T-cell (primary cell): ENCODE measurements around the gene TNFRSF1B. TPM values are rescaled to one million over a fixed set of nuclear protein-coding genes. Genes with fewer than 3 reads are reported as not detected.

Experiments
- ATAC-seq, 4 experiments: fragments of 200-7000 bp in 3 of 4; fragments of 150-1000 bp in 1 of 4; cut with Tn5 transposase; replicated peaks in 1 of 4; 1 replicate in 3 of 4; 2 replicates in 1 of 4; pipeline ENCODE4 v1.10.0; 2021; ENCODE audit warnings: moderate library complexity in 3 of 4, mild to moderate bottlenecking in 2 of 4, moderate number of reproducible peaks in 1 of 4
- CTCF ChIA-PET, 2 donors: fragments of 300-600 bp; sonication (Branson Sonifier 250); formaldehyde crosslinking; loops; one replicate each; lab custom pipeline; 2022; ENCODE audit warnings: antibody characterized with exemption in 2 of 2; lab: Charles Lee
- POLR2A ChIA-PET, 2 donors: fragments of 300-600 bp; sonication (Branson Sonifier 250); formaldehyde crosslinking; loops; one replicate each; lab custom pipeline; 2022; ENCODE audit warnings: antibody characterized with exemption in 2 of 2; lab: Charles Lee
- DNase-seq, 35 experiments: peaks; one replicate each; pipeline versions ENCODE4 v3.0.0 to v3.0.0-alpha.2; 2013 to 2023
- H3K27ac ChIP-seq: one replicate; pipeline ENCODE4 v1.5.1; 2013; ENCODE audit warnings: low read length
- H3K27me3 ChIP-seq, 2 experiments: replicated peaks in 1 of 2; 1 replicate in 1 of 2; 2 replicates in 1 of 2; pipeline versions ENCODE4 v1.6.1 to v1.7.0; 2013; ENCODE audit warnings: low read length in 1 of 2, mixed read lengths in 1 of 2; ENCODE audit not compliant: control insufficient read depth in 2 of 2, insufficient read depth in 2 of 2; ENCODE audit errors: extremely low read depth in 1 of 2
- H3K36me3 ChIP-seq, 2 donors: 1 replicate in 1 of 2; 2 replicates in 1 of 2; pipeline versions ENCODE4 v1.6.1 to v1.7.0; 2013; ENCODE audit warnings: low read length in 1 of 2; ENCODE audit not compliant: control insufficient read depth in 2 of 2, insufficient read depth in 1 of 2; ENCODE audit errors: extremely low read depth in 1 of 2
- H3K4me1 ChIP-seq, 2 experiments: 1 replicate in 1 of 2; 2 replicates in 1 of 2; pipeline versions ENCODE4 v1.6.1 to v1.7.0; 2013; ENCODE audit warnings: low read length in 2 of 2, mixed read lengths in 1 of 2; ENCODE audit not compliant: insufficient read depth in 2 of 2, control insufficient read depth in 1 of 2; ENCODE audit errors: extremely low read depth in 1 of 2
- H3K4me3 ChIP-seq, 2 donors: 1 replicate in 1 of 2; 2 replicates in 1 of 2; pipeline versions ENCODE4 v1.5.1 to v1.7.0; 2013; ENCODE audit warnings: mild to moderate bottlenecking in 2 of 2, low read length in 1 of 2, moderate library complexity in 1 of 2; ENCODE audit not compliant: control insufficient read depth in 1 of 2; ENCODE audit errors: extremely low read depth in 1 of 2
- H3K9me3 ChIP-seq: 2 replicates; pipeline ENCODE4 v1.7.0; 2013
- H3K27ac Mint-ChIP-seq, 2 donors: one replicate each; pipeline ENCODE4 v1.8.0; 2020 to 2021; ENCODE audit warnings: mild to moderate bottlenecking in 2 of 2, mixed read lengths in 2 of 2
- H3K27me3 Mint-ChIP-seq, 2 donors: one replicate each; pipeline ENCODE4 v1.8.0; 2021 to 2022; ENCODE audit warnings: mixed read lengths in 2 of 2
- H3K36me3 Mint-ChIP-seq: one replicate; pipeline ENCODE4 v1.8.0; 2021; ENCODE audit warnings: mixed read lengths
- H3K4me1 Mint-ChIP-seq, 3 donors: one replicate each; pipeline ENCODE4 v1.8.0; 2020 to 2022; ENCODE audit warnings: mixed read lengths in 3 of 3, mild to moderate bottlenecking in 1 of 3
- H3K4me3 Mint-ChIP-seq, 3 donors: one replicate each; pipeline ENCODE4 v1.8.0; 2020 to 2022; ENCODE audit warnings: mild to moderate bottlenecking in 3 of 3, mixed read lengths in 3 of 3, moderate library complexity in 3 of 3
- H3K9me3 Mint-ChIP-seq, 3 donors: one replicate each; pipeline ENCODE4 v1.8.0; 2020 to 2022; ENCODE audit warnings: mixed read lengths in 3 of 3
- WGBS: methylation state at CpG from one replicate; pipeline ENCODE4 v1.1.5; 2013; ENCODE audit warnings: missing lambda C conversion rate; ENCODE audit not compliant: insufficient coverage; 5-methylcytosine and 5-hydroxymethylcytosine counted together
- total RNA-seq, 35 experiments: library from RNA in 6 of 35; stranded (reverse) in 6 of 35; fragments of 120-200 nt in 1 of 35; gene quantifications; one replicate each; pipeline versions ENCODE4 v1.2.1 to v1.2.4 and lab custom pipeline; 2013 to 2026

Gene TNFRSF1B
- total RNA-seq, 5 donors from 2014 or later (not counting 1 experiment from before 2014, with no cell fraction given) = 55.0 to 130 (median 99.6) TPM

GRCh38 chr1:12183095-12183794, 16.5 kb downstream of the TNFRSF1B start:
- no peaks in the 10 kb centered on the region for H3K9me3 ChIP-seq
- Mint-ChIP-seq H3K4me3 (no peak overlapping the region), H3K9me3 (no peaks in the 10 kb centered on the region), H3K27me3 (no peaks in the 10 kb centered on the region), H3K36me3 (peaks cover 12% of the 10 kb centered on the region), H3K27ac (peak overlapping the region; percentile 61 to 69), H3K4me1 (peaks cover 81 to 90% (median 88%) of the 10 kb centered on the region in 3 donors)
- DNase-seq (no peak), ATAC-seq (no peak)
- POLR2A ChIA-PET = interaction anchor here (0.5 to 1.1 kb wide), 4 partner anchors 14 to 27 kb away, joined by 3 read pairs; no protein-coding TSS in a partner anchor
- peaks cover 0 to 35% of the 10 kb centered on the region in 2 donors for H3K36me3 ChIP-seq
- CTCF ChIA-PET = interaction anchor here (0.9 to 1.7 kb wide), 4 partner anchors 20 to 58 kb away, joined by 3 to 8 read pairs (median 4); no protein-coding TSS in a partner anchor
- H3K4me3 ChIP-seq = no peak overlapping the region
- no peaks in the 10 kb centered on the region for H3K27me3 ChIP-seq
- 93% methylated on average over 4 of the region's 7 CpGs for WGBS
- peaks cover 14 to 94% of the 10 kb centered on the region in 2 experiments for H3K4me1 ChIP-seq
- no peak overlapping the region for H3K27ac ChIP-seq

- Mint-ChIP-seq H3K36me3 (peaks cover 16% of the 10 kb centered on the region), H3K4me1 (peaks cover 72 to 87% (median 85%) of the 10 kb centered on the region in 3 donors), H3K9me3 (no peaks in the 10 kb centered on the region), H3K4me3 (no peak overlapping the region), H3K27me3 (no peaks in the 10 kb centered on the region), H3K27ac (peak overlapping the region; percentile 60 to 61)
- peak overlapping the region; percentile 45 for H3K27ac ChIP-seq
- DNase-seq = no peak
- whole genome bisulfite sequencing = 75% methylated on average over 6 of the region's 10 CpGs
- ChIA-PET POLR2A (interaction anchor here in 1 of 2 donors (1.1 kb wide), 1 partner anchor 28 kb away, joined by 3 read pairs; no protein-coding TSS in a partner anchor), CTCF (interaction anchor here in 1 of 2 donors (0.9 to 1.5 kb wide), 2 partner anchors 45 to 59 kb away, joined by 4 read pairs; no protein-coding TSS in a partner anchor)
- no peaks in the 10 kb centered on the region for H3K27me3 ChIP-seq
- no peaks in the 10 kb centered on the region for H3K9me3 ChIP-seq
- peaks cover 2 to 41% of the 10 kb centered on the region in 2 donors for H3K36me3 ChIP-seq
- H3K4me1 ChIP-seq = peaks cover 9 to 94% of the 10 kb centered on the region in 2 experiments
- no peak for ATAC-seq
- no peak overlapping the region for H3K4me3 ChIP-seq
Measured at GRCh38 chr1:12184008-12184681, 17.4 kb downstream of the TNFRSF1B start.

GRCh38 chr1:12185036-12185917, 18.5 kb downstream of the TNFRSF1B start:
- Histone ChIP-seq H3K27ac (peak overlapping the region; percentile 9), H3K27me3 (no peaks in the 10 kb centered on the region), H3K36me3 (peaks cover 4 to 40% of the 10 kb centered on the region in 2 donors), H3K9me3 (no peaks in the 10 kb centered on the region), H3K4me1 (peaks cover 2 to 90% of the 10 kb centered on the region in 2 experiments), H3K4me3 (no peak overlapping the region)
- Mint-ChIP-seq H3K4me1 (peaks cover 72 to 85% (median 84%) of the 10 kb centered on the region in 3 donors), H3K4me3 (peak overlapping the region in 1 of 3 donors; percentile 13), H3K27ac (peak overlapping the region; percentile 59 to 76), H3K9me3 (no peaks in the 10 kb centered on the region), H3K27me3 (no peaks in the 10 kb centered on the region), H3K36me3 (peaks cover 25% of the 10 kb centered on the region)
- CTCF ChIA-PET = interaction anchor here in 1 of 2 donors (1.5 kb wide), 1 partner anchor 61 kb away, joined by 4 read pairs; no protein-coding TSS in a partner anchor
- ATAC-seq (no peak), DNase-seq (no peak)
- POLR2A ChIA-PET = no interaction called here
- 87% methylated on average over 14 of the region's 19 CpGs for WGBS

GRCh38 chr1:12185918-12186678, 19.3 kb downstream of the TNFRSF1B start:
- H3K9me3 ChIP-seq = no peaks in the 10 kb centered on the region
- CTCF ChIA-PET = interaction anchor here (0.6 to 1.5 kb wide), 4 partner anchors 61 to 64 kb away, joined by 3 to 5 read pairs (median 4); no protein-coding TSS in a partner anchor
- DNase-seq (no peak), ATAC-seq (no peak)
- H3K36me3 ChIP-seq = peaks cover 9 to 40% of the 10 kb centered on the region in 2 donors
- H3K4me1 Mint-ChIP-seq = peaks cover 67 to 80% (median 77%) of the 10 kb centered on the region in 3 donors
- POLR2A ChIA-PET = interaction anchor here in 1 of 2 donors (0.6 kb wide), 1 partner anchor 10 kb away, joined by 5 read pairs; no protein-coding TSS in a partner anchor
- H3K27me3 ChIP-seq = no peaks in the 10 kb centered on the region
- peaks cover 29% of the 10 kb centered on the region for H3K36me3 Mint-ChIP-seq
- peak overlapping the region; percentile 4 for H3K27ac ChIP-seq
- H3K4me3 ChIP-seq = no peak overlapping the region
- H3K27me3 Mint-ChIP-seq = no peaks in the 10 kb centered on the region
- peak overlapping the region; percentile 59 to 76 for H3K27ac Mint-ChIP-seq
- no peaks in the 10 kb centered on the region for H3K9me3 Mint-ChIP-seq
- peaks cover 2 to 87% of the 10 kb centered on the region in 2 experiments for H3K4me1 ChIP-seq
- no peak overlapping the region for H3K4me3 Mint-ChIP-seq
- 92% methylated on average over 9 of the region's 13 CpGs for WGBS

- peaks cover 11 to 41% of the 10 kb centered on the region in 2 donors for H3K36me3 ChIP-seq
- no peaks in the 10 kb centered on the region for H3K27me3 ChIP-seq
- WGBS = 89% methylated on average over 4 of the region's 4 CpGs
- Mint-ChIP-seq H3K27me3 (no peaks in the 10 kb centered on the region), H3K9me3 (no peaks in the 10 kb centered on the region), H3K36me3 (peaks cover 29% of the 10 kb centered on the region), H3K4me1 (peaks cover 62 to 75% (median 73%) of the 10 kb centered on the region in 3 donors), H3K27ac (peak overlapping the region; percentile 59 to 68), H3K4me3 (no peak overlapping the region)
- no peak overlapping the region for H3K27ac ChIP-seq
- DNase-seq (no peak), ATAC-seq (no peak)
- ChIA-PET CTCF (interaction anchor here (0.7 to 1.0 kb wide), 3 partner anchors 62 to 65 kb away, joined by 3 to 5 read pairs (median 3); no protein-coding TSS in a partner anchor), POLR2A (interaction anchor here in 1 of 2 donors (0.6 kb wide), 1 partner anchor 9 kb away, joined by 5 read pairs; no protein-coding TSS in a partner anchor)
- H3K4me1 ChIP-seq = peaks cover 2 to 85% of the 10 kb centered on the region in 2 experiments
- no peaks in the 10 kb centered on the region for H3K9me3 ChIP-seq
- no peak overlapping the region for H3K4me3 ChIP-seq
Measured at GRCh38 chr1:12186679-12186985, 19.8 kb downstream of the TNFRSF1B start.
